Brain pericyte (primary cell): ENCODE measurements around the gene VPS41.

Source experiments
- DNase-seq: peaks from one replicate; pipeline ENCODE4 v3.0.0-alpha.2; 2012; ENCODE audit warnings: low read depth, low spot score

The VPS41 gene

DNA sequence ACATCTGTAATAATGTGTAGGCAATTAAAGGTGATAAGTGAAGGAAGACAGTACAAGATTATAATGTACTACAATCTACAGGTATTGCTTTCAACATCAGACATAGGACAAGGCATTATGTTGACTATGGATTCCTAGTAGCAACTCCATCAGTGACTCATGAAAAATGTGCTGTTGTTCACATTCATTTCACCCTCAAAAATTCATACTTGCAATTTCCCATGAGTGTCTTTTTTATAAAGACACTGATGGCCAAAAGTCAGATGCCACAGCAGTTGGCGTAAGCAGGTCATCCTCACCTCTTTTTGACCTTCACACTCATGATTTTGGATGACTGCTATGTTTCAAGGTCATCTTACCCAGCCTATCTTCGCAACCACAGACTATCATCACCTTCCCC, 177.8 kb downstream of the VPS41 start:
- no peak for DNase-seq

DNA sequence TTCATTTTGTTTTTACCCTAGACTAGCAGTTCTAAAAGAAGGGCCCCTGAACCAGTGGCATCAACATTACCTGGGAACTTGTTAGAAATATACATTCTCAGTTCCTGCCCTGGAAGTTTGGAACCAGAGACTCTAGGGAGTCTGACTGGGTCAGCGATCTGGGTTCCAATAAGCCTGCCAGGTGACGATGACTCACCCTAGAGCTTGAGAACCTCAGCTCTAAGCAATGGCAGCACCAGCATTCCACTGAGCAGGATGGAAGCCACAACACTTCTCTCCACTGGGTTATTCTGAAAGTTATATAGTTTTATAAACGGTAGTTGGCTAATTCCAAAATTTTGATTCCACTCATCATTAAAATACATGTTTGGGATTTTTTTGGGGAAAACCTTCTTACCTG, 180.8 kb downstream of the VPS41 start:
- no peak for DNase-seq

DNA sequence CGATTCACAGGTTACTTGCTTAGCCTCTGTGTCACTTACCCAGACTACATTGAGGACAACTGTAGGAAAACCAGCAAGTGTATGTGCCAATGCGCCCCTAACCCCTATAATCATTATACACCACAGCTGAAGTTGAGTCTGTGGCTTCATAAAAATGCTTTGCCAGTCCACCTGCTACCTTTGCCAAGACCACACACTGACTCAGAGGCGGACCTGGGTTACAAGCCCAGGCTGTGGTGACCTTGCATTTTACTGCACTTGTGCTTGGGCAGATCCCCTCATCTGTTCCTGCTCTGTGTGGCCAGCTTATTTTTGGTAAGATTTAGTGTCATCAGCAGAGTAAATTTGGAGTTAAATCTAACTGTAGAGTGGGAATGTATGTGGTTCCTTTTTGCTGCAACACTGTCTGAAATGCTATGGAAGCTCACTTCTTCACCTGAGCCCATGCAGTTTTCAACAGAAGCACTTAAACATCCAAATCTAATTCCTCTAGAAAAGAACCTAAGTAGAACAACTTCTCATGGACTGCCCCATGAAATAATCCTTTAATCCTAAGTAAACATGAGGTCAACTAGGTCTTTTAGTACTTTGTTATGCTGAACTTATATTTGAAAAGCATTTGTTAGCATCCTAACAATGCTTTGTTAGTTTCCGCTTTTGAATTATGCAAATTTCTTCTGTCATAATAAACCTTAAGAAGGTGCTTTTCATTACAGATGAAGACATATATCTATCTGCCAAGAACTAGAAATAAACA, 181.6 kb downstream of the VPS41 start:
- DNase-seq = no peak

DNA sequence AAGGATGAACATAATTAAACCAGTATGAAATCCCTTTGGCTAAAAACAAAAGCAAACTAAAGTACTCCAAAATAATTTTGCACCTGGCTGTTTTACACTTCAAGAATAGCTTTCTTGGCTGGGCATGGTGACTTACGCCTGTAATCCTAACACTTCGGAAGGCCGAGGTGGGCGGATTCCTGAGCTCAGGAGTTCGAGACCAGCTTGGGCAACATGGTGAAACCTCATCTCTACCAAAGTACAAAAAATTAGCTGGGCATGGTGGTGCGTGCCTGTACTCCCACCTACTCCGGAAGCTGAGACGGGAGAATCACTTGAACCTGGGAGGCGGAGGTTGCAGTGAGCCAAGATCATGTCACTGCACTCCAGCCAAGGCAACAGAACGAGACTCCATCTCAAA, 185.7 kb downstream of the VPS41 start:
- DNase-seq = no peak

DNA sequence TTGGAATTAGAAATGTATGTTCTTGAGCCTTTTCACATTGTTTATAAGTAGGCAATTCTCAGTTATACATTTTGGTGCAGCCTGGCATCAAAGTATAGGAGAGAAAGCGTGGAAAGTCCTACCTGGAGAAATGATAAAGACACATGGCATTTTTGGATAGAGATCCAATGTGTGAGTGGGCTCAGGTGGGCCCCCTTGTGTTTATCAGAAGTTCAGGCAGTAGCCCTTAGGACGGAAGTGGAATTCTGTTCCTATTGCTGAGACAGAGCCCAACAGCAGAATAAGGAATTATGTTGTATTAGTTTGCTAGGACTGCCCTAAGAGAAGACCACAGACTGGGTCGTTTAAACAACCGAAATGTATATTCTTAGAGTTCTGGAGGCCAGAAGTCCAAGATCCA, 192.6 kb downstream of the VPS41 start:
- DNase-seq = no peak

DNA sequence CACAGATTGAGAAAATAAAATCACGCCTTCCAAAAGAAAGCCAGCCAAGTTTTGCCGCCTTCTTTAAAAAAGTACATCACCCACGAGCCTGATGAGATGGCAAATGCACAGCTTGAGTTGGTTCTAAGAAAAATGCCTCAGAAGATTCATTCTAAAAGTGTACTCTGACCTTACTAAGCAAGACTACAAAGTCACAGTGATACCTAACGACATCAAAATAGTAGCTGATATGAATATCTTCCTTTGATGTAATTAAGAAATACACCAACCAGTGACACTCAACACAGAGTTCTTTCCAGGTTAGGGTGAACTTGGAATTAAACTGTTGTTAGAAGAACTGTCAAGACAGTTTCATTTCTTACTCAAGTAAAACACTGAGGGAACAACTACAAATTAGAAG, 199.9 kb downstream of the VPS41 start:
- no peak for DNase-seq

DNA sequence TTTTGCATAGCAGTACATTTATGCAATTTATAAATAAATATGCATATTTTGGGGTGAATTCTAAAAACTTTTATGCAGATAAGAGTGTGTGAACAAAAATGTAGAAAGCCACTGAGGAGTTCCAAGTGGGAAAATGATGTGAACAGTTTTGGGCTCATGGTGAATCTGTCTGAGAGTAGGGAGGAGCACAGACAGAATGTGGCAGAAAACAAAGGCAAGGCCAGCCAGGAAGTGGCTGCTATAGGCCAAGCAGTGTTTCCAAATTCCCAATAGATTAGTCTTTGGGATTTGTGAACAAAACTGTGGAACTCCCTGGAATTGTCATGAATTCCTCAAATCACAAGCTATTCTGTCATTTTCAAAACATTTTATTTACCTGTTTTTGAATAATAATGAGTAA, 204.2 kb downstream of the VPS41 start:
- DNase-seq = no peak

DNA sequence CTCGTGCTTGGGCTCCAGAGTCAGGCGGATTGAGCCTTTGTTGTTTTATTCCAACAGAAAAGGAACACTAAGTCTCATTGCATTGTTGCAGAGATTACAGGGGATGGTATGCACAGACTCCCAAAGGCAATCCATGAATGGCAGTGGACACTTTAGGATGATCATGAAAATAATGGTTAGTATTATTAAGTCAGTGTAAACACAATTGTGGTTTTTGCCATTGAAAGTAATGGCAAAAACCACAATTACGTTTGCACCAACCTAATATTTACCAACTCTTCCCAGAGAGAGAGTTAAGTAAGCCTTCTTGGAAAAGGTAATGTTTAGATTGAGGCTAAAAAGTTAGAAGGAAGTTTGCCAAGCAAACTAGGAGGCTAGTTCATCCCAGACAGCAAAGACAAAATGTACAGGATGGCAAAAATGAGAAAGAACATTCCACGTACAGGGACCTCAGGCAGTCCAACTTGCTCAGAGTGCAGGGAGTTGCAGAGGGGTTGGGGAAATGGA, 204.9 kb downstream of the VPS41 start:
- no peak for DNase-seq

DNA sequence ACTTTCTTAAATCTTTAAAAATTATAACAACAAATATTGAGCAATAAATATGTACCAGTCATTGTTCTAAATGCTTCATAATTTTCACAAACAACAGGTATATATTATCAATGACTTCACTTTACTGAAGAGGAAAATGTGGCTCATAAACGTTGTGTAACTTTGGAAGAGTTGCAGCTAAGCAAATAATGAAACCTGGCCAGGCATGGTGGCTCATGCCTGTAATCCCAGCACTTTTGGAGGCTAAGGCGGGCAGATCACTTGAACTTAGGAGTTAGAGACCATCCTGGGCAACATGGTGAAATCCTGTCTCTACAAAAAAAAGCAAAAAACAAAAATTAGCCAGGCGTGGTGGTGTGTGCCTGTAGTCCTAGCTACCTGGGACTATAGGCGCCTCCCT, 205.9 kb downstream of the VPS41 start:
- DNase-seq = no peak

DNA sequence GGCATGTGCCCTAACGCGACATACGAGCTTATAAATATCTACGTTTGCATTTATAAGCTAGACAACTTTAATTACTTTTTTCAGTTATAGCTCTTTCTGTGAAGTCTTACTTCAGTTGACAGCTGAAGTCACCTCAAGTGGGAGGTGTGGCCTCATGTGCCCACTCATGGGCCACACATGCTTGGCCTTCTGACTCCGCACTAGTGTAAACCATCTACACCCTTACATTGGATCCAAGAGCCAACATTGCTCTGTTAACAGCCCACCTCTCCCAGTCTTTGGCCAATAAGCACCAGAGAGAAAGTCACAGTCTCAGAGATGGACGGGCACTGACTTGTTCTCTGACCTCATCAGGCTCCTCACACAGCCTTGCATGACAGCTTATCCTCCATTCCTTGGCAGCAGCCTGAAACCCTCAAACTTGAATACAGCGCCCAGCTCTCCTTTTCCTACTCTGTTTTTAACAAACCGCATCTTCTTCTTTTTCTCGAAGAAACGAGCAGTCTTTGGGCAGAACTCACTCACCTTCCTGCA, 206.9 kb downstream of the VPS41 start:
- DNase-seq = no peak

DNA sequence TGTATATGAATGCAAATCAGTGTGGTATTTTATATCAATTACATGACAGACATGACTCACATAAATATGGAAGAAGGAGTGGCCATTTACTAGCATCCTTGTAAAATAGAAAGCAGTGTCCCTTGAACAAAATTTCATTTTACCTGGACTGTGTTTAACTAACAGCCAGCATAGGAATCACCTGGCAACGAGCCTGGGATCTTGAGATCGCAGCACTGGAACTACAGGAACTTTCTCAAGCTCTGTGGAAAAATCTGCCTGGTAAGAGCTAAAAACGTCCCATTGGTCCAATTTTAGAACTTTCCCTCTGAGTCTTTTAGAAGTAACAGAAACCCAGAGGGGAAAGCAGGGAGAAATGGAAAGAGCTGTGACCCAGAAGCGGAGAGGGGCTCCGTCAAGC, 208.9 kb downstream of the VPS41 start:
- DNase-seq = no peak

DNA sequence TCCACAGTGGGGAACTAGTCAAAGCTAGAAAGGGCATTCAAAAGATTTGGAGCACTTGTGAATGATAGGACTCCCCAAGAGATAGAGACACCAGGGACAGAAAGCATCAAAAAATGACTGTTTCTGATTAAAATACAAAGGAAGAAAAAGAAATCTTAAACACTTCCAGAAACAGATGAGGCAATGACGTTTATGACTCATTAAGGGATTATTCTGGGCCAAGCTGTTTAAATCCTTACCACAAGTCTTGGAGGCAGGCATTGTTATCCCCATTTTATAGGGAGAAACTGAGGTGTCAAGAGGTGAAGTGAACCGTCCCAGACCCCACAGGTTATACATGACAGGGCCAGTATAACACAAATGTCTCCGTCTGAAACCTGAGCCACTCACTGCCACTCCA, 209.5 kb downstream of the VPS41 start:
- DNase-seq = no peak

DNA sequence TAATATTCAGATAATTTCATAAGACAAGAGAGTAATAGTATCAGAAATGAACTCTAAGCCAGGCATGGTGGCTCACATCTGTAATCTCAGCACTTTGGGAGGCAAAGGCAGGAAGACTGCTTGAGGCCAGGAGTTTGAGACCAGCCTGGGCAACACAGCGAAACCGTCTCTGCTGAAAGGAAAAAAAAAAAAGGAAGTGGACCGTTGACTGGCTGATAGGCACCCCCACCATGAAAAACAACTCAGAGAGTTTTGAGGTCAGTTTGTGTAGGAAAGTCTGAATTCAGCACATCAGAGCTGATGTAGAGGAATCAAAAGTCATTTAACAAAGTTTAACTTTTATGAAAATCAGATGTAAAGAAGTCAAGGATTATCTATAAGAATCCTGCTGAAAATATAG, 214.7 kb downstream of the VPS41 start:
- no peak for DNase-seq

DNA sequence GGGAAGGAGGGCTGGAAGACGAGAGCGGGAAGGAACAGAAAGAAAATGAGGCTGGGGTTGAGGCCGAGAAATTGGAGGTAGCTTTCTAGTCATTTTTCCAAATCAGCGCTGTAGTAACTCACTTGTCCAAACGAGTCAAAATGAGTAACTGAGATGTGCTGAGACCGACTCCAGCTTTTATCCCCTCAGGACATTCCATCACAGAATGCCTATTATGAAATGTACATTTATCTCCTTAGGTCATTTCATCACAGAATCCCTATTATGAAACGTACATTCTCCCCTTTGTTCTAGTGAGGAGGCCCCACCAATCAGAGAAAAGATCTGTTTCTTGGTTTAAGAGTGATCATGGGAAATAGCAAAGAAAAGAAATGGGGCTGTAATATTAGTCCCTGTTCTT, 222.1 kb downstream of the VPS41 start:
- no peak for DNase-seq

DNA sequence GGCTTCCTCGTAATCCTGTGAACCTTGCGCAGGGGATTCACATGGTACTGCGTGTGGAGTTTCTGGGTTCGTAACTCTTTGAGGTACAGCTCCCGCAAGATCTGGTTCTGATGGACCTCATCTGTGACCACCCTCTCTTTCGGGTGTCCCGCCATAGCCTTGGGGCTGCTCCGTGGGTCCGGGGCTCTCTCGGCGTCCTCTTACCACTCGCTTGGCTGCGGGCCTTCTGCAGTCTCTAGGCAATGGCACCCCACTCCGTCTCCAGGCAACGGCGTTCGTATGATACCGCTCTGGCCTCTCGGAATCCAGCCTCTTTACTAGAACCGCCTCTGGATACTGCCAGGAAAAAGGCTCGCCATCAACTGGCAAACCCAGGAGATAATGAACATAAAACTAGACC, 223.1 kb downstream of the VPS41 start:
- no peak for DNase-seq

DNA sequence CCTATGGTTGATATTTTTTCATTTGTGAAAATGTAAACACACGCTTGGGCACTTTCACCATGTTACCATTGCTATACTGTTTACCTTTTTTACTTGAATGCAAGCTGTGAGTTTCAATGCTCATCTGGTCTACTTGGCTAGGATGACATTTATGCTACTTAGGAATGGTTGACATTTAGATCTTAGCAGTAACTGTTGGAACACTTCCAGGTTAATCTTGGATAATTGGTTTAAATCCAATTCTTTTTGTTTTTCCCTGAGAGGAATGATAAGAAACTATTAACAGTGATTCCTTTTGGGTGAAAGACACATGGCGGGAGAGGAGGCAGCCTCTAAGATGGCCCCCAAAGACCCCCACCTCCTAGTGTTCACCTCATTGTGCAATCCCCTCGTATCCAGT, 226.4 kb downstream of the VPS41 start:
- no peak for DNase-seq

DNA sequence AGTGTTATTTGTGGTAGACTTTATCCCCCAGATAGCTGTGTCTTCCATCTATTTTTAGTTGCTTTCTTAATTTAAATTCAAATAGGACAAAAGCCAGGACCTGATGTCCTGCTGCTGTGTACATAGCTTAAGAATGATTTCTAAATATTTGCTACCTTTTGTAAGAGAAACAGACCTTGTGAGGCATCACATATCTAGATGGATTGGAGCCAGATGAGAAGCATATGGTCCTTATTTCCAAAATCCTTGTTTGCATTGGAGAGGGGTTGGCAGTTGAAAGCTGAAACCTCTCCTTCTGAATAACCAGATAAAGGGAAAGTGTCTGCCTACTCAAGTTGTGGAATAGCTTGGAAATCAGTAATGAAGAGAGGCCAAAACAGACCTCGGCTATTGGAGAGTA, 227.1 kb downstream of the VPS41 start:
- no peak for DNase-seq

DNA sequence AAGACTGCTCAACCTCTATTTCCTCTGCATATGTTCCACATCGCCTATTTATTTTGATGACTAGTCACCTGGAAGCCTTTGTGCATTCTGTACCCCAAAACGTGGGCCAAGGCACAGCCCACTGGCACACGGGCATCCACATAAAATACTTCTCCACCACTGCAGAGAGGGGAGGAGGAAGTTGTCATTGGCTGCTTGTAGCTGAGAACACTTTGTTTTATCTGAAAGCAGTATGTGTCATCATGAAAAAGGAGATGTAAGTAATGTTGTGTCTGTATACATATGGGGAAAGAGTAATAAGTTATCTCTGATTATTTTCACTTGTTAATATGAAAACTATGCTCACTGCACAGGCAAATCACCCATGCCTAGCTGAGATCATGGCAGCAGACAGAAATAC, 229.6 kb downstream of the VPS41 start:
- no peak for DNase-seq

DNA sequence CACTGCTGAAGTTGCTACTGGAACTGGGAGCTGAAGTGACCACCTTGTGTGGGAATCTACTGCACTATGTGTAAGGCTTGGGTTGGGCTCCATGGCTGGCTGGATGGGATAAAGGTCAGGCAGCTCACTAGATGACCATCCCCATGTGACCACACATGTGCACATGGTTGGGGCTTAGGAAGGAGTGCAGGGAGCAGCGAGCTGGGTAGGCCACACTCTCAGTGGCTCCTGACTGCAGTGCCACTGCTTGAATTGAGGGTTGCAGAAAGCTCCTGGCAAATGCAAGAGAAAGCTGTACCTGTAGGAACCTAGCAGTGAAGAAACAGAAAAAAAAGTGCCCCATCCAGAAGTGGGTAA, 230.3 kb downstream of the VPS41 start:
- DNase-seq = no peak

DNA sequence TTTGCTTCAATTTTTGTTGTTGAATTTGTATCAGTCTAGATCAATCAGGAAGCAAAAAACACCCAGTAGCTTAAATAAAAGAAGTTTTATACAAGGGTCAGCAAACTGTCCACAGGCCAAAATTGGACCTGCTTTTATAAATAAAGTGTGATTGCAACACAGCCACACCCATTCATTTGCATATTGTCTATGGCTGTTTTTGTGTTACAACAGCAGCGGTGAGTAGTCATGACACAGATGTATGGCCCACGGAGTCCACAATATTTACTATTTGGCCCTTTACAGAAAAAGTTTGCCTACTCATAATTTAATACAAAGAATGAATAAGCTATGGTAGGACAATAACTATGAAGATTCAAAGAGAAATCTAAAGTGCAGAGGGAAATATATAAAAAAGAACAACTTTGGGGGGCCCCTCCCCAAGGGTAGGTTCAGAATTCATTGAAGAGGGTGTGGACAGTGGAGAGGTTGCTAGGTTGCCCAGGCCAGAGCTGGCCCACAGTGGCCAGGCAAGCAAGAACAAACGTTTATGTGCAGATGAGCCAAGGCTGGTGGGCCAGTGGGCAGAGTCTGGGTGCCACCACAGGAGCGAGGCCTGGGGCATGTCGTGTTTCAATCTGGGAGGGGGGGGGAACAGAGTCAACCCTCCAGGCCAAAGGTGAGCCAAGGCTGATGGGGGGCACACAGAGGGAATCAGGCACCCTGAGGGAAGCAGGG, 230.9 kb downstream of the VPS41 start:
- no peak for DNase-seq

DNA sequence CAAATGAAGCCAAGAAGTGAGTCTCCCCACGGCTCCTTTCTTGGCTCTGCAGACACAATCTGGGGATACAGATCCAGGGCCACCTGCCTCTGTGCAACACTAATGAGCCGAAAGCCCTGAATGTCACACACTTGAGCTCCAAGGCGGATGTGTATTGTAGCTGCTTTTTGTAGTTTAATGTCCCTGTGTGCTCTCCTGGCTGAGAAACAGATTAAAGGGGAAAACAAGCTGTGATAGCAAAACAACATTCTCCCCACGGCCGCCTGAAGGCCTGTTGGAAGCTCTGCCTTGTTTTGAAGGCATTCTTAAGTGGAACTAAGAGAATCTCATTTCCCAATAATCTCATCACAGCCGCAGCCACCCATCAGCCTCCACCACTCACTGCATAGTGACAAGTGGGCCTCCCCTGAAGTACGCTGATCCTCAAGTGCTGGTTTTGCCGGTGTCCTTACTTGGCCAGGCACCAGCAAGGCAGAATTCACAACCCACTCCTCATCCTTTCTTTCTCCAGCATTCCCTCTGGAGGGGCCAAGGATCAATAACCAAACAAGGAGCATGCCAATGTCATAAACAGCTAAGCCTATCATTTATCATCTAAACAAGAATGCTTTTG, 233.4 kb downstream of the VPS41 start:
- DNase-seq = no peak

DNA sequence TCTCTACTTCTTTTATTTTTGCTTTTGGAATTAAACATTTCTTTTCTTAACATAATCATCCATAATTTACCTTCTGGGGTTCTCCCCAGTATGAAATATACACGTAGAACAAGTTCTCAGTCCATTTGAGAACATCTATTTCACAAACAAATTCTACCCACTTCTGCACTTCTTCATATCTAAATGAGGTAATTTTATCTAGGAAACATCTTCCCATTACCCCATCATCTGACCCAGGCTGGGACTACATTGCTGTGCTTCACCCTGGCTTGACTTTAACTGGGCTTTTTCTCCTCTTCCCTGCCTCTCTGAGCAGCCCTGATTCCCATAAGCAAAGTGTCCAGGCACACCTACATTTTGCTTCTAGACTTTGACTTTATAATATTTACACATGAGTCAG, 234.5 kb downstream of the VPS41 start:
- no peak for DNase-seq

DNA sequence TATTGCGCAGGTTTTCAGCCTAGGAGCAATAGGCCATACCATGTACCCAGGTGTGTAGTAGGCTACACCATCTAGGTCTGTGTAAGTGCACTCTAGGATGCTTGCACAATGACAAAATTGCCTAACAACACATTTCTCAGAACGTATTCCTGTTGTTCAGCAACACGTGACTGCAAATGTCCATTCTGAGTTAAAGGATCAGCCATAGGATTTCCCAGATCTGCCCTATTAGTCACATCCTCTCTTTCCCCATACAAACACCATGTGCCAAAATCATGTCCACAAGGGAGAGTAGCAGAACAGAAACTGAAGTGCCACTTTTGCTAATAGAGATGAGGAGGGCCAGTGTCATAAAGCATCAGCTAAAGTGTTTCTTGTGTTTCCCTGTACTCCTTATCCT, 235.2 kb downstream of the VPS41 start:
- no peak for DNase-seq
